Suprapubic skin (tissue), 4 donors: ENCODE results near the gene GIMAP6. TPM values are rescaled to one million over a fixed set of nuclear protein-coding genes. Genes with fewer than 3 reads are reported as not detected.
"Not testable (repeated sequence)": the region's sequence is repeated elsewhere in the genome, so short reads cannot be mapped to it uniquely, and the experiment has no call there.

Experiments
- DNase-seq, 2 donors: peaks; one replicate each; pipeline ENCODE4 v3.0.0-alpha.2; 2019; ENCODE audit warnings: low spot score in 2 of 2
- H3K27ac ChIP-seq: fragments of 200-600 bp; sonication (generic); one replicate; pipeline ENCODE4 v1.5.1; 2019
- H3K27me3 ChIP-seq: fragments of 200-600 bp; sonication (generic); one replicate; pipeline ENCODE4 v1.5.1; 2019
- H3K36me3 ChIP-seq: fragments of 200-600 bp; sonication (generic); one replicate; pipeline ENCODE4 v1.5.1; 2019
- H3K4me1 ChIP-seq: fragments of 200-600 bp; sonication (generic); one replicate; pipeline ENCODE4 v1.5.1; 2019
- H3K4me3 ChIP-seq: fragments of 200-600 bp; sonication (generic); one replicate; pipeline ENCODE4 v1.5.1; 2019; ENCODE audit warnings: mild to moderate bottlenecking
- H3K9me3 ChIP-seq: fragments of 200-600 bp; sonication (generic); one replicate; pipeline ENCODE4 v1.5.1; 2019
- EP300 ChIP-seq: sonication (generic); formaldehyde crosslinking; IDR thresholded peaks from one replicate; pipeline ENCODE4 v1.6.1; 2017; ENCODE audit warnings: antibody characterized with exemption
- POLR2A ChIP-seq, 2 donors: fragments of 450-650 bp; IDR thresholded peaks; one replicate each; pipeline ENCODE4 v1.6.1; 2017; ENCODE audit warnings: antibody characterized with exemption in 2 of 2, mild to moderate bottlenecking in 2 of 2, moderate library complexity in 2 of 2
- POLR2AphosphoS5 ChIP-seq, 3 donors: sonication (generic); formaldehyde crosslinking; IDR thresholded peaks; one replicate each; pipeline ENCODE4 v1.6.1; 2017; ENCODE audit warnings: antibody characterized with exemption in 3 of 3
- WGBS: methylation state at CpG from one replicate; pipeline ENCODE4 v1.1.5; 2018; 5-methylcytosine and 5-hydroxymethylcytosine counted together
- total RNA-seq, 4 donors: library from RNA; depleted of rRNA; stranded (reverse); fragments of >200 nt; gene quantifications; one replicate each; pipeline ENCODE4 v1.1.0, GENCODE V29; 2016
- TF ChIP-seq, protein P1 (sequence below), 2 donors: fragments of 200-600 bp in 1 of 2; fragments of 450-650 bp in 1 of 2; sonication (generic) in 1 of 2; IDR thresholded peaks; one replicate each; pipeline ENCODE4 v1.5.1; 2016 to 2019; ENCODE audit warnings: antibody characterized with exemption in 2 of 2, mild to moderate bottlenecking in 1 of 2, moderate library complexity in 1 of 2

GIMAP6 gene
- 10 to 100 TPM in 2 of 4 donors, 1 to 10 TPM in 2; 4.1 to 16.8 (median 10.4) TPM for total RNA-seq

DNA sequence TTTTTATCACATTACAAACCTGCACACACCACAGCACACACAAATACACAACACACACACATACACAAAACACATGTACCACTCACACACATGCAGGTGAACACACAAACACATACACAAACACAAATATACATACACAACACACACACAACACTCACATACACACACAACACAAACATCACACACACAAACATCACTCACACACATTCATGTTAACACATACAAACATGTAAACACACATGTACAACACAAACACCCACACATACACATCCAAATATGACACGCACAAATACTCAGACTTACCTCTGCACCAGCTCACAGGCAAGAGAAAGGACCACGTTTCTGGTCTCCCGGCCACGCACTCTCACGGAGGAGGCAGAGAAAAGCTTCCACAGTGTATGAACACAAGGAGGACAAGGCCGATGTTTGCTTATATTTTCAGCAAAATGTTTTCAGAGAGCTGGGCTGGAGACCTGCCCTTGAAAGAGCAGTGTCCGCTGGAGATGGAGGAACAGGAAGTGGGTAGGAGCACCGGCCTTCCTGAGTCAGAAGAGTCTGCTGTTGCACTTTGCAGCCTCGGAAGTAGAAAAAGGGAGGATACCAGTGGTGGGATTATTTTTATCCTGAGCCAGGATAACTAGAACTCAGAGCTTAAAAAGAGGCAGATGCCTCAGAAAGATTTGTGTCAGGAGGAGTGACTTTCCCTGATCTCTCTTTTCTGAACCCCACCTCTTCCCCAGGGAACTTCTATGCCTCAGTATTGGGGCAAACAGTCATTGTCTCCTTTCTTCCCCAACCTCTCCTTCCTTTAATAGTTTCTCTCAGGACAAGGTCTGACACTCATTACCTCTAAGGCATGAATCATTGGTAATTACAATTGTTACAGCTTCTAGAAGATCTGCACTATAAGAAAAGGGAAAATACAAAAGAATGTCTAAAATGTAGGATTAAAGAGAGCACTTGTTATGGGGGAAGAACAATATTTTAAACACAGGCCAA, at the start of gene GIMAP6:
Gene GIMAP6 (minus strand): TSS at position 520 of the 999 bp plus-strand sequence. CDS start 2,243 bp downstream, outside the sequence.
- 65% methylated on average over 9 of the region's 9 CpGs for WGBS
- no peak for TF ChIP-seq EP300
- TF ChIP-seq POLR2A (IDR thresholded peaks at IDR 0.05) = no peak
- TF ChIP-seq, protein P1, sequence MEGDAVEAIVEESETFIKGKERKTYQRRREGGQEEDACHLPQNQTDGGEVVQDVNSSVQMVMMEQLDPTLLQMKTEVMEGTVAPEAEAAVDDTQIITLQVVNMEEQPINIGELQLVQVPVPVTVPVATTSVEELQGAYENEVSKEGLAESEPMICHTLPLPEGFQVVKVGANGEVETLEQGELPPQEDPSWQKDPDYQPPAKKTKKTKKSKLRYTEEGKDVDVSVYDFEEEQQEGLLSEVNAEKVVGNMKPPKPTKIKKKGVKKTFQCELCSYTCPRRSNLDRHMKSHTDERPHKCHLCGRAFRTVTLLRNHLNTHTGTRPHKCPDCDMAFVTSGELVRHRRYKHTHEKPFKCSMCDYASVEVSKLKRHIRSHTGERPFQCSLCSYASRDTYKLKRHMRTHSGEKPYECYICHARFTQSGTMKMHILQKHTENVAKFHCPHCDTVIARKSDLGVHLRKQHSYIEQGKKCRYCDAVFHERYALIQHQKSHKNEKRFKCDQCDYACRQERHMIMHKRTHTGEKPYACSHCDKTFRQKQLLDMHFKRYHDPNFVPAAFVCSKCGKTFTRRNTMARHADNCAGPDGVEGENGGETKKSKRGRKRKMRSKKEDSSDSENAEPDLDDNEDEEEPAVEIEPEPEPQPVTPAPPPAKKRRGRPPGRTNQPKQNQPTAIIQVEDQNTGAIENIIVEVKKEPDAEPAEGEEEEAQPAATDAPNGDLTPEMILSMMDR (IDR thresholded peaks at IDR 0.05) = no peak
- TF ChIP-seq POLR2AphosphoS5 (IDR thresholded peaks at IDR 0.05) = no peak
- Histone ChIP-seq H3K27ac (peak within 1 kb of the TSS; percentile 72), H3K36me3 (peaks cover 3% of the 10 kb centered on the region), H3K9me3 (no peaks in the 10 kb centered on the region), H3K4me1 (peaks cover 14% of the 10 kb centered on the region), H3K4me3 (peak within 1 kb of the TSS; percentile 40), H3K27me3 (no peaks in the 10 kb centered on the region)
- DNase-seq = no peak

DNA sequence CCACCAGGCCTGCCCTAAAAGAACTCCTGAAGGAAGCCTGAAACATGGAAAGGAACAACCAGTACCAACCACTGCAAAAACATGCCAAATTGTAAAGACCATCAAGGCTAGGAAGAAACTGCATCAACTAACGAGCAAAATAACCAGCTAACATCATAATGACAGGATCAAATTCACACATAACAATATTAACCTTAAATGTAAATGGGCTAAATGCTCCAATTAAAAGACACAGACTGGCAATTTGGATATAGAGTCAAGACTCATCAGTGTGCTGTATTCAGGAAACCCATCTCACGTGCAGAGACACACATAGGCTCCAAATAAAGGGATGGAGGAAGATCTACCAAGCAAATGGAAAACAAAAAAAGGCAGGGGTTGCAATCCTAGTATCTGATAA, 48.2 kb upstream of the GIMAP6 start:
- DNase-seq, H3K4me3 ChIP-seq, H3K27ac ChIP-seq, H3K27me3 ChIP-seq, H3K36me3 ChIP-seq, H3K9me3 ChIP-seq: not testable (repeated sequence)
- peaks cover 12% of the 10 kb centered on the region for H3K4me1 ChIP-seq
- WGBS = 92% methylated on average over 2 of the region's 2 CpGs

DNA sequence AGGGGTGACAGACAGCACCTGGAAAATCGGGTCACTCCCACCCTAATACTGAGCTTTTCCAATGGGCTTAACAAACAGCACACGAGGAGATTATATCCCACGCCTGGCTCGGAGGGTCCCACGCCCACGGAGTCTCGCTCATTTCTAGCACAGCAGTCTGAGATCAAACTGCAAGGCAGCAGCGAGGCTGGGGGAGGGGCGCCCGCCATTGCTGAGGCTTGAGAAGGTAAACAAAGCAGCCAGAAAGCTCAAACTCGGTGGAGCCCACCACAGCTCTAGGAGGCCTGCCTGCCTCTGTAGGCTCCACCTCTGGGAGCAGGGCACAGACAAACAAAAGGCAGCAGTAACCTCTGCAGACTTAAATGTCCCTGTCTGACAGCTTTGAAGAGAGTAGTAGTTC, 46.4 kb upstream of the GIMAP6 start:
- H3K27ac ChIP-seq, H3K36me3 ChIP-seq, H3K27me3 ChIP-seq, DNase-seq, H3K4me1 ChIP-seq, H3K9me3 ChIP-seq, H3K4me3 ChIP-seq: not testable (repeated sequence)
- 98% methylated on average over 11 of the region's 11 CpGs for WGBS

DNA sequence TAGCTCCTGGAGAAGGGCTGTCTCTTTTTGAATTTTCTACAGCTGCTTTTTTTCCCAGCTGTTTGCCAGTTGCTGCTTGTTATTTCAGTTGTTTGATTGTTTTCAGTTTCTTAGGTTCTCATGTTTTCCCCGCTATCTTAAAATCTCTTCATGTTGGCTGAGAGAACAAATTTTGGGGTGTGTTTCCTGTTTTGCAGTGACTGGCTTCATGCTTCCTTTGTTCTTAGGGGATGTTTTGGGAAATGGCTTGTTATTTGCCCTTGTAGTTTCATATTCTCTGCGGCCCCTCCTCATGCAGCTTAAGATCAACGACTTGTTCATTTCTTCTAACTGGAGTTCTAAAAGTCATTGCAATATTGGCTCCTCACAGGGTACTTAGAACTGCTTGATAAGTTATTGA, 44.7 kb upstream of the GIMAP6 start:
- H3K36me3 ChIP-seq, H3K4me3 ChIP-seq, DNase-seq, H3K27ac ChIP-seq, H3K4me1 ChIP-seq, H3K9me3 ChIP-seq, H3K27me3 ChIP-seq: not testable (repeated sequence)
- WGBS = 21% methylated on average over 3 of the region's 3 CpGs

DNA sequence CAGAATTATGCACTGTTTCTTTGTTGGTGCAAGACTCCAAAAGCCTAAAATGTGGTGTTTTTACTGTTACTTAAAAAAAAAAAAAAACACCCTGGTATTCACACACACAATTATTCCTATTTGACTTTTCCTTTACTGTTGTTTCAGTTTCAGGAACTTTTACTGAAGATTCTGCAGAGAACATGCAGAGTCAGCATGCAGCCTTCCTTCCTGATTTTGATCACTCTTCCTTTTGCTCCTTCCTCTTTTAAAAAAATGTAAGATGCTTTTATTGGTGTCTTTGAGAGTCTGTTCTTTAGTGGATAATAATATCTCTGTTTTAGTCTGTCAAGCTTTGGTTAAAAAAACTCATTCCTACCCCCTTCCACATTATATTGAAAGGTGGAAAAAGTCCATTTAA, 44.1 kb upstream of the GIMAP6 start:
- H3K27ac ChIP-seq = peak overlapping the region; percentile 34
- H3K36me3 ChIP-seq, H3K27me3 ChIP-seq, H3K9me3 ChIP-seq, H3K4me1 ChIP-seq, DNase-seq, H3K4me3 ChIP-seq: not testable (repeated sequence)

DNA sequence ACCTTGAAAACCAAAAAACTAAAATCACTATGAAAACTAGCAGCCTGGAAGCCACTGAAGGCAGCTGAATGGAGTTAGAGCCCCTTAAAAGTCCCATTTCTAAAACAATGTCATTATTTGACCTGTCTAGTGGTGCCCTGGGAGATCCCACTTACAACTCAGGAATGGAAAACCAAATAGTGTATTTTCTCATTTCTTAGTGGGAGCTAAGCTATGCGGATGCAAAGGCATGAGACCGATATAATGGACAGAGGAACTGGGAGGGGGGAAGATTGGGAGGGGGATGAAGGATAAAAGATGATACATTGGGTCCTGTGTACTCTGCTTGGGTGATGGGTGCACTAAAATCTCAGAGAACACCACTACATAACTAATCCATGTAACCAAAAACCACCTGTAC, 43.5 kb upstream of the GIMAP6 start:
- 61% methylated on average over 2 of the region's 2 CpGs for WGBS
- TF ChIP-seq EP300 (no peak), POLR2AphosphoS5 (IDR thresholded peaks at IDR 0.05) (no peak), POLR2A (IDR thresholded peaks at IDR 0.05) (no peak)
- TF ChIP-seq, protein P1 (IDR thresholded peaks at IDR 0.05) = no peak
- H3K36me3 ChIP-seq = no peaks in the 10 kb centered on the region
- H3K27me3 ChIP-seq = no peaks in the 10 kb centered on the region
- no peaks in the 10 kb centered on the region for H3K9me3 ChIP-seq
- no peak for DNase-seq
- H3K27ac ChIP-seq = peak overlapping the region; percentile 34
- no peak overlapping the region for H3K4me3 ChIP-seq
- peaks cover 10% of the 10 kb centered on the region for H3K4me1 ChIP-seq

DNA sequence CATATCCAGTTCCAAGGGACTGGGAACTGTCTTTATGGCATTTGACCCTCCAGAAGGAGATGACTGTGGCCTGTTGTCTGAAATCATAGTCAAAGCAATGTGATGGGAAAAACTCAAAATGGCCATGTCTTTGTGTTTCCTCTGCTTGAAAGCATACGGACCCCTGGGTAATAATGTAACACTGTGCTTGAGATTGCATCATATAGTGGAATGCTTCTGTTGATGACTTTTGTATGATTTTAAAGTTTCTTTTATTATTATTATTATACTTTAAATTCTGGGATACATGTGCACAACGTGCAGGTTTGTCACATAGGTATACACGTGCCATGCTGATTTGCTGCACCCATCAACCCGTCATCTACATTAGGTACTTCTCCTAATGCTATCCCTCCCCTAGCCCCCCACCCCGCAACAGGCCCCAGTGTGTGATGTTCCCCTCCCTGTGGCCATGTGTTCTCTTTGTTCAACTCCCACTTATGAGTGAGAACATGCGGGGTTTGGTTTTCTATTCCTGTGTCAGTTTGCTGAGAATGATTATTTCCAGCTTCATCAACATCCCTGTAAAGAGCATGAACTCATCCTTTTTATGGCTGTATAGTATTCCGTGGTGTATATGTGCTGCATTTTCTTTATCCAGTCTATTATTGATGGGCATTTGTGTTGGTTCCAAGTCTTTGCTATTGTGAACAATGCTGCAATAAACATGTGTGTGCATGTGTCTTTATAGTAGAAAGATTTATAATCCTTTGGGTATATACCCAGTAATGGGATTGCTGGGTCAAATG, 39.8 kb upstream of the GIMAP6 start:
- not testable (repeated sequence) for H3K9me3 ChIP-seq, H3K27ac ChIP-seq, H3K4me1 ChIP-seq, H3K36me3 ChIP-seq, H3K4me3 ChIP-seq, H3K27me3 ChIP-seq, DNase-seq
- WGBS = 90% methylated on average over 7 of the region's 7 CpGs
